H9 (cell line): ENCODE results near the gene ANKUB1. TPM values are rescaled to one million over a fixed set of nuclear protein-coding genes. Genes with fewer than 3 reads are reported as not detected.

Source experiments
- DNase-seq: peaks from one replicate; pipeline ENCODE4 v3.0.0-alpha.2; 2017
- H2AFZ ChIP-seq: one replicate; pipeline ENCODE4 v1.6.1; 2013; ENCODE audit warnings: mild to moderate bottlenecking, low read length, control low read depth, moderate library complexity
- H2AK5ac ChIP-seq: 2 replicates; pipeline ENCODE4 v1.6.1; 2013; ENCODE audit warnings: low read length, control low read depth, mixed read lengths; ENCODE audit not compliant: insufficient read length
- H2BK120ac ChIP-seq: one replicate; pipeline ENCODE4 v1.6.1; 2013; ENCODE audit warnings: low read depth, mild to moderate bottlenecking, low read length, control low read depth, inconsistent platforms; ENCODE audit not compliant: poor library complexity, severe bottlenecking
- H2BK12ac ChIP-seq: 2 replicates; pipeline ENCODE4 v1.6.1; 2013; ENCODE audit warnings: low read length, control low read depth, mixed read lengths, low read depth; ENCODE audit not compliant: insufficient read length
- H2BK15ac ChIP-seq: 2 replicates; pipeline ENCODE4 v1.6.1; 2013; ENCODE audit warnings: low read depth, low read length, control low read depth
- H2BK20ac ChIP-seq: one replicate; pipeline ENCODE4 v1.6.1; 2013; ENCODE audit warnings: low read depth, mild to moderate bottlenecking, low read length, control low read depth, inconsistent platforms; ENCODE audit not compliant: poor library complexity, severe bottlenecking
- H2BK5ac ChIP-seq: 2 replicates; pipeline ENCODE4 v1.6.1; 2013; ENCODE audit warnings: low read length, control low read depth, mixed read lengths; ENCODE audit not compliant: insufficient read length
- H3K14ac ChIP-seq: 2 replicates; pipeline ENCODE4 v1.6.1; 2013; ENCODE audit warnings: low read length, control low read depth; ENCODE audit not compliant: insufficient read depth
- H3K18ac ChIP-seq: 2 replicates; pipeline ENCODE4 v1.6.1; 2013; ENCODE audit warnings: low read depth, mild to moderate bottlenecking, mixed read lengths, low read length, control low read depth; ENCODE audit not compliant: insufficient read length
- H3K23ac ChIP-seq: 2 replicates; pipeline ENCODE4 v1.6.1; 2013; ENCODE audit warnings: low read length, control low read depth, mixed read lengths, low read depth; ENCODE audit not compliant: insufficient read length
- H3K23me2 ChIP-seq: 2 replicates; pipeline ENCODE4 v1.6.1; 2013; ENCODE audit warnings: low read depth, mild to moderate bottlenecking, mixed read lengths, low read length, control low read depth; ENCODE audit not compliant: insufficient read length, poor library complexity, severe bottlenecking
- H3K27ac ChIP-seq: 2 replicates; pipeline ENCODE4 v1.5.1; 2013; ENCODE audit warnings: low read length, control low read depth, mixed read lengths, low read depth; ENCODE audit not compliant: insufficient read length
- H3K27me3 ChIP-seq: 2 replicates; pipeline ENCODE4 v1.6.1; 2013; ENCODE audit warnings: low read length, control low read depth, inconsistent platforms; ENCODE audit not compliant: insufficient read depth
- H3K4ac ChIP-seq: 2 replicates; pipeline ENCODE4 v1.6.1; 2013; ENCODE audit warnings: low read depth, mild to moderate bottlenecking, control low read depth, inconsistent platforms, low read length, moderate library complexity
- H3K4me1 ChIP-seq: 2 replicates; pipeline ENCODE4 v1.6.1; 2013; ENCODE audit warnings: low read length, control low read depth, inconsistent platforms; ENCODE audit not compliant: insufficient read depth
- H3K4me2 ChIP-seq: 2 replicates; pipeline ENCODE4 v1.6.1; 2013; ENCODE audit warnings: low read length, control low read depth, mixed read lengths; ENCODE audit not compliant: insufficient read length, insufficient read depth
- H3K56ac ChIP-seq: 2 replicates; pipeline ENCODE4 v1.6.1; 2013; ENCODE audit warnings: low read depth, mild to moderate bottlenecking, mixed read lengths, low read length, control low read depth; ENCODE audit not compliant: insufficient read length
- H3K79me1 ChIP-seq: 2 replicates; pipeline ENCODE4 v1.6.1; 2013; ENCODE audit warnings: low read depth, mild to moderate bottlenecking, moderate library complexity, low read length, control low read depth, inconsistent platforms; ENCODE audit not compliant: insufficient read depth, poor library complexity, severe bottlenecking
- H3K79me2 ChIP-seq: 2 replicates; pipeline ENCODE4 v1.6.1; 2013; ENCODE audit warnings: low read length, control low read depth, inconsistent platforms; ENCODE audit not compliant: insufficient read depth
- H3K9ac ChIP-seq: 2 replicates; pipeline ENCODE4 v1.6.1; 2013; ENCODE audit warnings: low read length, control low read depth, mixed read lengths; ENCODE audit not compliant: insufficient read length; ENCODE audit errors: extremely low read depth
- H3K9me3 ChIP-seq: one replicate; pipeline ENCODE4 v1.6.1; 2013; ENCODE audit warnings: low read depth, low read length, inconsistent platforms; ENCODE audit not compliant: control insufficient read depth
- H3T11ph ChIP-seq: one replicate; pipeline ENCODE4 v1.6.1; 2013; ENCODE audit warnings: mild to moderate bottlenecking, low read length, control low read depth, inconsistent platforms
- H4K20me1 ChIP-seq: one replicate; pipeline ENCODE4 v1.6.1; 2013; ENCODE audit not compliant: control insufficient read depth, insufficient read length, insufficient read depth
- H4K5ac ChIP-seq: 2 replicates; pipeline ENCODE4 v1.6.1; 2013; ENCODE audit warnings: low read depth, mild to moderate bottlenecking, mixed read lengths, low read length, control low read depth; ENCODE audit not compliant: insufficient read length
- H4K8ac ChIP-seq: replicated peaks from 2 replicates; pipeline ENCODE4 v1.6.1; 2013; ENCODE audit warnings: low read length, control low read depth, mixed read lengths, low read depth; ENCODE audit not compliant: insufficient read length
- H4K91ac ChIP-seq: 2 replicates; pipeline ENCODE4 v1.6.1; 2013; ENCODE audit warnings: low read depth, mild to moderate bottlenecking, moderate library complexity, mixed read lengths, low read length, control low read depth; ENCODE audit not compliant: insufficient read length
- H3K27ac Mint-ChIP-seq, 3 experiments: 2 replicates in 2 of 3; 3 replicates in 1 of 3; pipeline ENCODE4 v1.8.0; 2020 to 2021; ENCODE audit warnings: mixed read lengths in 3 of 3, mild to moderate bottlenecking in 1 of 3, moderate library complexity in 1 of 3
- H3K27me3 Mint-ChIP-seq: 2 replicates; pipeline ENCODE4 v1.8.0; 2021; ENCODE audit warnings: low read depth, mild to moderate bottlenecking, moderate library complexity, mixed read lengths
- H3K36me3 Mint-ChIP-seq, 3 experiments: 2 replicates in 2 of 3; 3 replicates in 1 of 3; pipeline ENCODE4 v1.8.0; 2020 to 2021; ENCODE audit warnings: low read depth in 3 of 3, mixed read lengths in 3 of 3; ENCODE audit not compliant: insufficient read depth in 1 of 3
- H3K4me1 Mint-ChIP-seq, 2 experiments: 2 replicates each; pipeline ENCODE4 v1.8.0; 2020; ENCODE audit warnings: mixed read lengths in 2 of 2
- H3K4me3 Mint-ChIP-seq, 2 experiments: 2 replicates in 1 of 2; 3 replicates in 1 of 2; pipeline ENCODE4 v1.8.0; 2020 to 2021; ENCODE audit warnings: mild to moderate bottlenecking in 2 of 2, mixed read lengths in 2 of 2, moderate library complexity in 1 of 2
- H3K9me3 Mint-ChIP-seq, 2 experiments: 2 replicates in 1 of 2; 3 replicates in 1 of 2; pipeline ENCODE4 v1.8.0; 2020; ENCODE audit warnings: mild to moderate bottlenecking in 2 of 2, mixed read lengths in 2 of 2, moderate library complexity in 1 of 2
- CTCF ChIP-seq: fragments of 200-600 bp; sonication (generic); conservative IDR thresholded peaks from 3 replicates; pipeline ENCODE4 v1.8.0; 2021; ENCODE audit warnings: antibody characterized with exemption, mild to moderate bottlenecking
- total RNA-seq: library from RNA; stranded (reverse); gene quantifications from 2 replicates; pipeline ENCODE4 v1.2.1, GENCODE V29; 2021

The ANKUB1 gene
- total RNA-seq, 1 experiment from 2014 or later, result not detected

- no peak overlapping the region for H3K27ac Mint-ChIP-seq
- no peak overlapping the region for H3K4ac ChIP-seq
- peaks cover 2% of the 10 kb centered on the region in 2 experiments; a peak in 1 of 4 replicates for H3K4me1 Mint-ChIP-seq
These were observed 48.2 kb downstream of the ANKUB1 start for GRCh38 chr3:149744151-149744550.

More at GRCh38 chr3:149744151-149744550, 48.2 kb downstream of the ANKUB1 start:
- no peaks in the 10 kb centered on the region for H3K9me3 ChIP-seq
- H2AFZ ChIP-seq, result no peak overlapping the region
- H3K4me3 Mint-ChIP-seq, result no peak overlapping the region
- H2BK5ac ChIP-seq, result no peak overlapping the region
- H3K27ac ChIP-seq, result no peak overlapping the region
- no peak overlapping the region for H3K9ac ChIP-seq
- no peaks in the 10 kb centered on the region for H3K79me1 ChIP-seq
- TF ChIP-seq CTCF, result no peak
- no peak overlapping the region for H3K23ac ChIP-seq
- no peak overlapping the region for H3T11ph ChIP-seq
- no peak overlapping the region for H3K14ac ChIP-seq
- H2BK120ac ChIP-seq, result no peak overlapping the region
- H3K9me3 Mint-ChIP-seq, result no peaks in the 10 kb centered on the region
- no peaks in the 10 kb centered on the region for H3K4me1 ChIP-seq
- no peak overlapping the region for H3K18ac ChIP-seq
- H3K27me3 ChIP-seq, result no peaks in the 10 kb centered on the region
- H4K8ac ChIP-seq, result no peak overlapping the region
- H2BK12ac ChIP-seq, result no peak overlapping the region
- H3K36me3 Mint-ChIP-seq, result peaks cover 6 to 56% (median 41%) of the 10 kb centered on the region in 3 experiments; a peak in 6 of 7 replicates
- H2AK5ac ChIP-seq, result no peak overlapping the region
- no peaks in the 10 kb centered on the region for H3K27me3 Mint-ChIP-seq
- H2BK20ac ChIP-seq, result no peak overlapping the region
- no peaks in the 10 kb centered on the region for H4K20me1 ChIP-seq
- H4K5ac ChIP-seq, result no peak overlapping the region
- H4K91ac ChIP-seq, result no peak overlapping the region
- H3K4me2 ChIP-seq, result no peak overlapping the region
- no peak for DNase-seq
- no peak overlapping the region for H3K56ac ChIP-seq
- no peaks in the 10 kb centered on the region for H3K79me2 ChIP-seq
- H2BK15ac ChIP-seq, result no peak overlapping the region
- no peaks in the 10 kb centered on the region for H3K23me2 ChIP-seq
